HG03280 (cell line): Measurements from ENCODE around the gene TNIK.
"Not testable (repeated sequence)": the region's sequence is repeated elsewhere in the genome, so short reads cannot be mapped to it uniquely, and the experiment has no call there.

Source experiments
- ATAC-seq: cut with Tn5 transposase; IDR thresholded peaks from one replicate; pipeline ENCODE4 v1.9.1; 2021; ENCODE audit warnings: mild to moderate bottlenecking, moderate library complexity; ENCODE audit not compliant: unreplicated experiment

Gene TNIK

DNA sequence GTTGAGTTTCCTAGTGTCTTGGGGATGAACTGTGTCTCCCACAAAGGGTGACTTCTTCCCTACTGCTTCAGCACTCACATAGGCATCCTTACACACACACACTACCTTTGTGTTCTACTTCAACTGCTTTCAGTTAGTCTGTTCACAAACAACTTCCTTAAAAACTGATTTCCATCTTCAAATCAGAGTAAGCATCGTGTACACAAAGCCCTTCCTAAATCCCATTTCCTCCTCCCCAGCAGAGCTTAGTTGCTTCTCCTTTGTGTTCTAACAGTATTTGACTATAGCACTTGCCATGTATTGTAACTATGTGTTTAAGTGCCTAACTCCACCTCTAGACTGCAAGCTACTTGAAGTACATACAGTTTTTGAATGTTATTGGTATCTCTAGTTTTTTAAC lies 71.7 kb downstream of the TNIK start:
- ATAC-seq: no peak

DNA sequence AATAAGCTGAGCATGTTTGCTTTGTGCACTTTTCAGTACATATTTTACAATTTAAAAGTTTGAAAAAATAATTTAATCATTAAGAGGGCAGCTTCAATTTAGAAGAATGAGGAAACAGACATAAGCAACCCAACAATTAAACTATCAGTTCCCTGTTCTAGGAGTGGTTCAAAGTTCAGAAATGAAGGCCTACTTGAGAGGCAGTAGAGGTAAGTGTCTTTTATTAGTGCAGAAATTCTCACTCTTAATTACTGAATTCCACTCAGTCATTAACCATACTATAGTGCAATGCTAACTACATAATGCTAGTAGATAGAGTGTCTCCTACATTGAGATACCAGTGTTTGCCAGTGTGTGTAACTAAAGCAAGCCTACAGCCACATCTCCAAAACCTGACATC lies 73.1 kb downstream of the TNIK start:
- no peak for ATAC-seq

DNA sequence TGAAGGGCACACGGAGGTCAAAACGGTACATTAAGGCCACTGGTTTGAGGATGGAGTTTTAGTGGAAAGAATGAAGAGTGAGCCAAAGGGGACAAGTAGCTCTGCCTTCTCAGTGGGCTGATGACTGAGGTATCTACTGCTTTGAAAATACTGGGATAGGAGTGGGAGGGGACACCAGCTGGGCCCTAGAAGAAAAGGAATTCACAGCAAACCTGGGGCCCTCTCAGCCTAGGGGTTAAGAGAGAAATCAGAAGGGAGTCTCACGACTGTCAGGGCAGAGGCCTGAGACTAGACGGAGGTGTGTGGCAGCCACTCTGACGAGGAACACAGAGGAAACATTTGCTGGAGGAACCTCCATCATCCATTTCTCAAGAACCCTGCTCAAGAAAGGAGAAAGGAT lies 75.1 kb downstream of the TNIK start:
- ATAC-seq: no peak

DNA sequence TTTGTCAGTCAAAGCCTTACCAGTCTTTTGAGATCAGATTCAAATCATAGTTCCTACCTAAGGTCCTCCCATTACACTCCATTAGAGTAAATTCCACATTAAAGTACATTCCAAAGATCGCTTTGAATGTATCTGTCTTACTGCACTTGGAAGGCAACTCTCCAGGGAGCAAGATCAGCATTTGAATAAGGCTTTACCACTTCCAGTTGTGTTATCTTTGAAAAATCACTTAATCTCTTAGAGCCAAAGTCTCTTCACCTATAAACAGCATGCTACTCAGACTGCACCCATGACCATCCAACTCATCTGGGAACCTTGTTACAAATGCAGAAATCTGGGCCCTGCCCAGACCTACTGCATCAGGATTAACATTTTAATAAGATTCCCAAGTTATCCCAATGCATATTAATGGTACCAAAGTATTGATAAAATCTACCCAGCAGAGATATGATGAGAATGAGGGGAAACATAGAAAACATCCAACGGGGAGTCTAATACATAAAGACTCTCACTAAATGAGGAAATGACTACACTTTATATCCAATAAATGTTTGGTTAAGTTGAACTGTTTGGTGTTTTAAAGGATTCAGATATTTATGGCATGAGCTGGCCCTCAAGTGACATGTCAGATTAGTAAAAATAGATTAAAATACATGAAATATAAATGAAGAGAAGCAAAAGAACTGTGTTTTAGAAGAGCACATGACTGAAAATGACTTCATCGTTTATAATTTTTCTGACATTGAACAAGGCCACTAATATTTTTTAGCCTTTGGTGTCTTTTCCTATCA lies 75.9 kb downstream of the TNIK start:
- no peak for ATAC-seq

DNA sequence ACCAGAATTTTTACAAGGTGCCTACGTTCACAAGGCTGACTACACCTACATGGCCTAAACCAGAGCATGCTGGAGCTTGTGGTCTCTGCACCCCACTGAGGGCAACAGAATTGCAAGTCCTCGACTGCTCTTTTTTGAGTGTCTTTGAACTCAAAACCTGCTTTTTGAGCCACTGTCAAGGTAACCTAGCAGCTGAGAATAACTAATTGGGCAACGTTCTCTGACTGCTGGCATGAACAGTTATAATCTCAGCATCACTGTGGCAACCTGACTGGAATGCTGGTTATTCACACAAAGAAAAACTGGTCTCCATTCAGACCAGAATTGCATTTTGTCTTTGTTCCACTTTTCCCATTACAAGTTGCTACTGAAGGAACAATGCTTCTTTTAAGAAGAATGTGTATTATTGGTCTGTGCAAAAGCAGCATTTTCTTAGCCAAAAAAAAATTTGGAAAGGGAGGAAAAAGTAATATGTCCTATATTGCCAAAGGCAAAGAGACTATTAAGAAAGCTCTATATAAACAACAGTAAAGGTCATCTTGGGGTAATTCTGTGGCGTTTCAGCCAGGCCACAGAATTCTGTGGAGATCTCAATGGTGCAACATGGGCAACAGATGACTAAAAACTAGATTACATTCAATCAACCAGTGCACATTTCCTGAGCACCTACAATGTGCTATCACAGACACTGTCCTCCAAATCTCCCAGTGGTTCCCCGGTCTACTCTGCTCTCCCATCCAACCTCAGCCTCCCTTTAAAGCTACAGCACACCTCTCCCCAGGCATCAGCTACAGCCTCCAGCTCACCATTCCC lies 76.8 kb downstream of the TNIK start:
- no peak for ATAC-seq

DNA sequence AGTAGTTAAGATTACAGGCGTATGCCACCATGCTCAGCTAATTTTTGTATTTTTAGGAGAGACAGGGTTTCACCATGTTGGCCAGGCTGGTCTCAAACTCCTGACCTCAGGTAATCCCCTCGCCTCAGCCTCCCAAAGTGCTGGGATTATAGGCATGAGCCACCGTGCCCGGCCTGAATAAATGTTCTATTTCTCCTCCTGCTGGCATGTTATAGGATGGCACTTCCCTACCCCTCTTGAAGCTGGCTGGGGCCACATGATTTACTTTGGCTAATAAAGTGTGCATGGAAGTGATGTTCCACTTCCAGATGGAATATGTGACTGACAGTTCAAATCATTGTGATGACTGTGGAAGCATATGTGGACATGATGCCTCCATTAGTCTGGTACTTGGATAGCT lies 77.9 kb downstream of the TNIK start:
- not testable (repeated sequence) for ATAC-seq

DNA sequence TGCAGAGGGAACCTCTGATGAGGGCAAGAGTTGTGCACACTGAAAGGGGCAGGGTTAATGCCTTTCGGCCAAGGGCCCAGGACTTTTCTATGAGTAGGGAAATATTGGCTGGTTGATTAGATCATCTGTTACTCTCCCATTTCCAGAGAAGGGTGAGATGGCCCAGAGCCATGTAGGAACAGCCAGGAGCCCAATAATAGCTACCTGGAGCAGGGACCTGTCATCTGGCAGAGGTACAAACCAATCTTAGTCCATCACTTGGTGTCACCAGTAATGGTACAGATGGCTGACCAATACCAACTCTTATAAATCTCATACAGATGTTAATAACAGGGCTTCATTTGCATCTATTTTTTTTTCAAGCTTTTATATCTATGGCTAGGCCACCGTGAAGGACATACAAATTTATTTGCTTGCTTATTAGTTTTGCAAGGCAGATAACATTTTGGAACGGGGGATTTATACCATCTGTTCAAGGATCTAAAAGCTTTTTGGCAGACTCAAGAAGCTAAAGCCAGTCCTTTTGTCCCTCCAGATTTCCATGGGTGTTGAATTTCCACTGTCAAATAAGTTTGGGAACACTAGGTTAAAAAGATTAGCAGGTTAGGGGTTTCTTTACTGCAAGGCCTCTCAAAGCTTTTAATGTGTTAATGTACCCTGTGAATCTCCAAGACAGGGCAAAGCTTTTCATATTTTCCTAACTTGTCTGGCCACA lies 79.3 kb downstream of the TNIK start:
- no peak for ATAC-seq

DNA sequence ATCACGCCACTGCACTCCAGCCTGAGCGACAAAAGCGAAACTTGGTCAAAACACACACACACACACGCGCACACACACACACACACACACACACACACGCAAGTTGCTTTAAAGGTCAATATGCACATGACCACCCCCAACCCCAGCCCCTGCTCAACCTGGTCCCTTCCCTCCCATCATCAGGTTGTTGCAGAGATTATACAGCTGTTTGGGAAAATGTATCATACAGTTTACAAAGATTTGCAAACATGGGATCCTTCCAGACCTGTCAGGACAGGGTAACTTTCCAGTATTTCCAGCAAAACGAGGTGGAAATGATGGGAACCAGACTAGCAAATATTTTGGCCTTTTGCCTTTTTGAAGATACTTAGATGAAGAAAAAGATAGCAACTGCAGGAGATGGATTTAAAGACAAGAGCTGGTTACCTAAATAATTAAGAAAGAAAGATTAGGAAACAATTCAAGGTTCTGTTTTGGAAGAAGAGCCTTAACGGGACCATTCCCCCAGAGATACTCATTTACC lies 80.2 kb downstream of the TNIK start:
- no peak for ATAC-seq

DNA sequence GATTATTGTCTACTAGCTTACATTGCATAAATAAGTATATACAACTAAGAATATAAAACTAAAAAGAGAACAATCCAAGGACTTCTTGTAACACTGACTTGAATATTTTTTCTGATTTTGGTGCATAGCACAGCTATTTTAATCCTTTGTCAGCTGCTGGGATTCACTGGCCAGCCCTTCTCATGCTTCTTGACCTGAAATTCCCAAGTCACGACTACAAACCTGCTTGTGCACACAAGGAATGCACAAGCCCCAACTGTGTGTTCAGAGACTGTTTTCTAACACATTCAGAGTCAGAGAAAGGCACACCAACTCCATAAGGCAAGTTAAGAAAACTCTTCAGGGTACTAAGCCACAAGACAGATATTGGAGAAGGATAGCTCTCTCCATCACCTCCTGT lies 80.9 kb downstream of the TNIK start:
- ATAC-seq: no peak

DNA sequence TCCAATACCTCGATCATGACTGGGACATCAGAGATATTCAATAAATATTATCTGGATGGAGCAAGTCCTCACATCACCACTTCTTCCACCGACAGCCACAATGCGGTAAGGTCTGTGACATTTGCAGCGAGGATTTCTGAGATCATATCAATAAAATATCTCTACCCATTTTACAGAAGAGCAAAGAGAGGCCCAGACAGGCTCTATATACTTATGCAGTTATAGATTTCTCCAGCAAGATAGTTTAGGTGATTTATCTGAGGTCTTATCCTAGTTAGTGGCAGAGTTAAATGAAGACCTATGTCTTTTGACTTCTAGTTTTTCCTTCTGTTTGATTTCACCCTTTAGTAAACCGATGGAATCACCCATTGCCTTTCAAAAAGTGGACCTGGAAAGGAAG lies 81.6 kb downstream of the TNIK start:
- ATAC-seq: no peak

DNA sequence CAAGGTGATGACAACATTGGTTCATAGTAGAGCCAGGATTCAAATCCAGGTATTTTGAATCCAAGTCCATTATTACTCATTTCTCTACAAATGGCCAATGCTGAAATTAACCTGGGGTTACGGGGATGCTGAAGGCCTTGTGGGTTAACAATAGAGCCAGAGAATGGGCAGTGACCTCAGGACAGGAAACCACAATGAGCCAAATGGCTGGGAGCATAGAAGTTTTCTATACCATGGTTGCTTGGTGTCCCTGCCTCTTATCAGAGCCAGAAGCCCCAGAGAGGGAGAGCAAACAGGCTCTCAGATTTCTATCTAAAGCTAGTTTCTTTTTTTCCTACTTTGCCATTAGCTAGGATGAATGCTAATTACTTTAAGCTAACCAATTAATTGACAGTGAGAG lies 82.3 kb downstream of the TNIK start:
- ATAC-seq: no peak

DNA sequence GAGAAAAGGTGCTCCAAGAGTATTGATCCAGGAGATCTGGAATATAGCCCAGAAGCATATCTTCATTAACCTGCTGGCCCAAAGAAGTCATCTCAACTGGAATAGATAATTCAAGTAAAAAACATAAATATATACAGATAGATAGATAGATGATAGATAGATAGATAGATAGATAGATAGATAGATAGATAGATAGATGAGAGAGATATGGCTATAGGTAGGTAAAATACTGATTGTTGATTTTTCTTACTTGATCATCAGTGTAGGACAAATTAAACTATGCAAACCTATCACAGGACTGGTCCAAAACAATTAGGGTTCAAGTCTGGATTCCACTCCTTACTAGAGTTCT lies 83.6 kb downstream of the TNIK start:
- no peak for ATAC-seq

DNA sequence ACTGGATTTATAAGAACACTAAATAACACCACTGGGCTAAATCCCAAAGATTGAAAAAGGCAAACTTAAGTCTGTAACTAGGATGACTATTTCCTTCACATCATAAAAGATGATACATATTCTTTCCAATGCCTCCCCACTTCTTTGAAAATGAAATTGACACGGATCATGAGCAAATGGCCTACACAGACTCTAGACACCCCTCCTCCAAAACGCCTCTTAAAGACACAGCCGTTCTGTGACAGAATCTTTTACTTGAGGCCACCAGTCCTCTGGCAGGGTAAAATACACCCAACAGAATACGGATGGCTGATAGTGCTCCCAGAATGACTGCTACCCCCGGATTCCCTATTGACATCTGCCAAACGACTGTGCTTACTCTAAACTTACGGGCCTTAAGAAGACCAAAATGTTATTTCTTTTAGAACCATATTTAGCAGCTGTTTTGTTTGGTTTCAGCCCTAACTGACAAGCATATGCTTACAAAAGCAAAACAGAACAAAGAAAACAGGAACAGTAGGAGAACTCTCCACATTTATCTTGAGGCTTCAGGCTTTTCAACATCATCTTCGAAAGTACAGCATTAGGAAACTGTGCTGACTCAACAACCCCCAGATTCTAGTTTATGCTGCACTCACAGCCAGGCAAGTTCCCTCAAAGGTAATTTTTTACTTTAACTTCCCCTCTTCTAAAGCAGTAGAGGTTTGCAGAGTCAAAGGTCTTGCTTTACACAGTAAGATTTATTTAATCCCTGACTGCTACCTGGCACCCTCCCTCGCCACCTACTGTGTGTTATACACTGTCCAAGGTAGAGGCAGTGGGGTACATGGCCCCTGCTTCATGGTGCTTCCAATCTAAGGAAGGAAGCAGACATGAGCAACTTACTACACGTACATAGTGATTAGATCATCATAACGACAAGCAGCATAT lies 84.3 kb downstream of the TNIK start:
- no peak for ATAC-seq

DNA sequence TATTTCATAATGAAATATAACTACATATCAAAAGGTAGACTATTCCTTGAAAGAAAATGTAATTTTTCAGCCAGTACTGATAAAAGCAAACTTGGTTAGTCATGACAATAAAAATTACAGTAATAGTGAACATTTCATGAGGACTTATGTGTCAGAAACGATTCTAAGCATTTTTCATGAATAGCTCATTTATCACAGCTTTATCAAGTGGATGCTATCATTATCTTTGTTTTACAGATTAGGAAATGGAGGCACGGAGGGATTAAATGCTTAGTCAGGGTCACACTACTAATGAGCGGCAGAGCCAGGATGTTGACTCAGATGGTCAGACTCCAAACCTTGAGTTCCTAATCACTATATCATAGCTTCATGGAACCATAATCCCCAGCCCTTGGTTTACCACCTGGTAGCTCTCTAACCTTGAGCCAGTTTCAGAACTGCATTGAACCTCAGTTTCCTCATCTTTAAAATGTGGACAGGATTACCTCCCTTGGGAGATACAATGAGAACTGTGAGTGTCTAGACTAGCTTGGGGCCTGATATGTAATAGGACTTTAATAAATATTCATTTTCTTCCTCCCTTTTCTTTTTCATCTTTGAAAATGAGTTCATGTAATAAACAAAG lies 85.4 kb downstream of the TNIK start:
- ATAC-seq: no peak

DNA sequence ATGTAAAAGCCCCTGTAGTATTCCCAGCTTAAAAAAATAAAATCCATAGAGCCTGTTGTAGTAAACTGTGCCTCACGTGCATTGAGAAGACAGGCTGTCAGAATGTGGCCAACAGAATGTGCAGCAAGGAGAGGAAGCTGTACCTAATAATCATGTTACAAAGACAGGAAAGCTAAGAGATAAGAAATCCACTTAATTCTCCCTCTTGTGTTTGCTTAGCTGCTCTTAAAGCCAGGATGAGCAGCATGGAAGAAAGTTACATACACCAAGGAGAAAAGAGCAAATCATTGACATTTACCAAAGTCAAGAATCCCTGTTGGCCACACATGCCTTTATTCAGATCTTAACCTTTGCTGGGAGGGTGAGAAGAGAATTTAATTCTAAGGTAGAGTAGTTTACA lies 85.9 kb downstream of the TNIK start:
- ATAC-seq: no peak

DNA sequence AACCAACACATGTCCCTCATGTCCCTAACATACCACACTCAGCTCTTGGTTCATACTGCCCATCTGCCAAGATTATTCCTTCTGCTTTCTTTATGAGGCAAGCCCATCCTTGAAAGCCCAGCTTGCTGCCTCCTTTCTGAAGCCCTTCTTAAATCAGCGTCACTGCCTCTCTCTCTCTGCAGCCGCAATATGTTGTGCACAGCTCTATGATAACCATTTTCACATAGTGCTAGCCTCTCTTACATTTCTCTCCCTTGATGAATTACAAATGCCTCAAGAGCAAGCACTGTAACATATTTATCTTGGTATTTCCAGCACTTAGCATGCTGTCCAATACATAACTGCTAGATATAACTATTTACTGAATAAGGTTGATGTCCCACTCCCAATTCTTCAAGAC lies 86.5 kb downstream of the TNIK start:
- ATAC-seq: no peak

DNA sequence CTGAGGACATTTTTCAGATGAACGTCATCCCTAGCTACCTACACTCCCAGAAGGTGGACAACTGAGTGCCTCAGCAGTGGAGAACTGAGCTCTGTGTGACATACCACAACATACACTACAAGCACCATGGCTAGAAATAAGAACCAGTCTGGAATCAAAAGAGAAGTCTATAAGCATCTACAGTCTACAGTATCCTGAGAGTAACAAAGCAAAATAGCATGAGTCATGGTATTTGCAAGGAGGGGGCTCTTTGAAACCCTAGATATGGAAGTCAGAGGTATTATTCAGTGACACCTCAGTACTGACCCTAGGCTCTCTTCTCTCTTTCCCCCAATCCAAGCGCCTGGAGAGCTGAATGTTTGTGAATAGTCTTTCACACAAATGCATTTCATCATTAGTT lies 87.5 kb downstream of the TNIK start:
- no peak for ATAC-seq

DNA sequence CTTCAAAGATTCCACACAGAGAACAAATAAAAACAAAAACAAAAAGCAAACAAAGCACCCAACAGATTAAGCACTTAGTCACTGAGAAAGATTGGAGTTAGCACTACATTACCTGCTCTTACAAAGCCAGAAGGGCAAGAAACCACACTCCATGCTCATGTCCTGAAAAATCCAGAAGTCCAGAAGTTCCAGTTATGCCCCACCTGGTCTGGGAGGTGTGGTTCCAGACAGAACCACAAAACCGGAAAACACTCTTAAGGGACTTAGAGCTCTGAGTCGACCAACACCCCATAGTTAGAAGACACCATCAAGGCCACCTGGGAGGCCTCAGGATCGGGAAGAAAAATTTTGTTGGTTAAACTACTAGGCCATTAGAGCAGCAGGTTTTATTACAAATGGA lies 88.9 kb downstream of the TNIK start:
- no peak for ATAC-seq

DNA sequence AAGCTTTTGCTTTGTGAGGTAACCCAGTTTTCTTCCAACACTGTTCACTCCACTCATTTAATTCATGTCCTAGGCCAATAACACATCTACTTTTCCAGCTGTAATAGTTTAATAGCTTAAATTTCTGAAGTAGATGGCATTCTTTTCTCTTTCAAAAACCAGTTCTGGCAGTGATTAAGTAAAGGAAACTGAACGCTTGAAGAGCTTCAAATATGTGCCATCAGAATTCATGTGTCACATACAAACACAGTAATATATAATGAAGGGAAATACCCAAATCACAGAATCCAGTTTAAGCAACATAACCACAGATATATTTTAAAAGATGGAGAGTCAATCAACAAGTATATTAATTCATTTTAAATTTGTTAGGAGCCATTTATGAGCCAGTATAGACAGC lies 91.0 kb downstream of the TNIK start:
- no peak for ATAC-seq

DNA sequence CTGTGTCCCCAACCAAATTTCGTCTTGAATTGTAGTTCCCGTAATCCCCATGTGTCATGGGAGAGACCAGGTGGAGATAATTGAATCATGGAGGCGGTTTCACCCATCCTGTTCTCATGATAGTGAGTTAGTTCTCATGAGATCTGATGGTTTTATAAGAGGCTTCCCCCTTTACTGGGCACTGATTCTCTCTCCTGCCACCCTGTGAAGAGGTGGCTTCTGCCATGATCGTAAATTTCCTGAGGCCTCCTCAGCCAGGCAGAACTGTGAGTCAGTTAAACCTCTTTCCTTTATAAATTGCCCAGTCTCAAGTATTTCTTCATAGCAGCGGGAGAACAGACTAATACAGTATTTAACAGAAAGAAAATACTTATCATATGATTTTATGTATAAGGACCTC lies 93.5 kb downstream of the TNIK start:
- ATAC-seq: not testable (repeated sequence)
